Stimulated activated CD8-positive, alpha-beta memory T cell treated with anti-CD3 and anti-CD28 coated beads, Interleukin-7, amount 100 ng/mL, for 1 hour (primary cell): ENCODE measurements around the gene OPCML.

ENCODE experiments used
- DNase-seq, 2 donors: peaks; one replicate each; pipeline ENCODE4 v3.0.0-alpha.2; 2020; ENCODE audit warnings: low read depth in 2 of 2

OPCML gene

GRCh38 chr11:132855516-132855915, 676.8 kb downstream of the OPCML start:
- no peak for DNase-seq

GRCh38 chr11:132853886-132854285, 678.4 kb downstream of the OPCML start:
- no peak for DNase-seq

- no peak for DNase-seq
Observed at GRCh38 chr11:132852361-132852760, 679.9 kb downstream of the OPCML start.

- no peak for DNase-seq
Observed at GRCh38 chr11:132851247-132851646, 681.1 kb downstream of the OPCML start.

- DNase-seq: no peak
Observed at GRCh38 chr11:132850266-132850665, 682.0 kb downstream of the OPCML start.

GRCh38 chr11:132848336-132848735, 684.0 kb downstream of the OPCML start:
- no peak for DNase-seq

- DNase-seq: no peak
Observed at GRCh38 chr11:132846075-132846474, 686.2 kb downstream of the OPCML start.

- DNase-seq: no peak
Observed at GRCh38 chr11:132844956-132845696, 687.2 kb downstream of the OPCML start.

- no peak for DNase-seq
Observed at GRCh38 chr11:132840660-132841059, 691.6 kb downstream of the OPCML start.

GRCh38 chr11:132840191-132840590, 692.1 kb downstream of the OPCML start:
- DNase-seq: no peak

GRCh38 chr11:132839236-132839945, 692.9 kb downstream of the OPCML start:
- no peak for DNase-seq

- no peak for DNase-seq
Observed at GRCh38 chr11:132838627-132839026, 693.7 kb downstream of the OPCML start.

GRCh38 chr11:132831272-132831671, 701.0 kb downstream of the OPCML start:
- no peak for DNase-seq

- DNase-seq: no peak
Observed at GRCh38 chr11:132824642-132825041, 707.7 kb downstream of the OPCML start.

- DNase-seq: no peak
Observed at GRCh38 chr11:132822276-132822675, 710.0 kb downstream of the OPCML start.

- no peak for DNase-seq
Observed at GRCh38 chr11:132821499-132821898, 710.8 kb downstream of the OPCML start.

- no peak for DNase-seq
Observed at GRCh38 chr11:132821014-132821413, 711.3 kb downstream of the OPCML start.

GRCh38 chr11:132818951-132819350, 713.4 kb downstream of the OPCML start:
- DNase-seq: no peak

- no peak for DNase-seq
Observed at GRCh38 chr11:132817387-132817786, 714.9 kb downstream of the OPCML start.

GRCh38 chr11:132814410-132814809, 717.9 kb downstream of the OPCML start:
- no peak for DNase-seq

- no peak for DNase-seq
Observed at GRCh38 chr11:132811649-132812048, 720.7 kb downstream of the OPCML start.

- no peak for DNase-seq
Observed at GRCh38 chr11:132809070-132809469, 723.2 kb downstream of the OPCML start.

GRCh38 chr11:132804258-132804657, 728.0 kb downstream of the OPCML start:
- no peak for DNase-seq
